Activated CD8-positive, alpha-beta memory T cell treated with anti-CD3 and anti-CD28 coated beads, Interleukin-2, amount 50 U/mL, for 1 hour (primary cell): Measurements from ENCODE around the gene VSIG4.

Source experiments
- DNase-seq: peaks from one replicate; pipeline ENCODE4 v3.0.0-alpha.2; 2020; ENCODE audit errors: extremely low read depth

Gene VSIG4

GRCh38 chrX:66008328-66008970, 31.4 kb downstream of the VSIG4 start:
- DNase-seq: no peak

GRCh38 chrX:66007851-66008250, 32.0 kb downstream of the VSIG4 start:
- no peak for DNase-seq

- no peak for DNase-seq
These were observed 33.9 kb downstream of the VSIG4 start for GRCh38 chrX:66005830-66006449.

- no peak for DNase-seq
These were observed 34.7 kb downstream of the VSIG4 start for GRCh38 chrX:66004928-66005829.

GRCh38 chrX:66002824-66003680, 36.8 kb downstream of the VSIG4 start:
- no peak for DNase-seq

GRCh38 chrX:66001596-66001995, 38.3 kb downstream of the VSIG4 start:
- DNase-seq: no peak

- no peak for DNase-seq
These were observed 39.1 kb downstream of the VSIG4 start for GRCh38 chrX:66000628-66001272.

- no peak for DNase-seq
These were observed 39.7 kb downstream of the VSIG4 start for GRCh38 chrX:66000178-66000577.

- no peak for DNase-seq
These were observed 40.2 kb downstream of the VSIG4 start for GRCh38 chrX:65999563-66000148.

GRCh38 chrX:65999029-65999562, 40.8 kb downstream of the VSIG4 start:
- DNase-seq: no peak

GRCh38 chrX:65997978-65998717, 41.7 kb downstream of the VSIG4 start:
- DNase-seq: no peak

- DNase-seq: no peak
These were observed 45.1 kb downstream of the VSIG4 start for GRCh38 chrX:65994519-65995506.

- no peak for DNase-seq
These were observed 45.9 kb downstream of the VSIG4 start for GRCh38 chrX:65993915-65994460.

- DNase-seq: no peak
These were observed 46.5 kb downstream of the VSIG4 start for GRCh38 chrX:65993332-65993731.

- DNase-seq: no peak
These were observed 49.2 kb downstream of the VSIG4 start for GRCh38 chrX:65990702-65991101.

GRCh38 chrX:65987811-65988210, 52.1 kb downstream of the VSIG4 start:
- DNase-seq: no peak

- peak; percentile 28 for DNase-seq
These were observed 53.8 kb downstream of the VSIG4 start for GRCh38 chrX:65985922-65986588.

- no peak for DNase-seq
These were observed 54.7 kb downstream of the VSIG4 start for GRCh38 chrX:65985211-65985610.
